ENCODE data around the gene SUPV3L1. TPM values are rescaled to one million over a fixed set of nuclear protein-coding genes. Genes with fewer than 3 reads are reported as not detected.

Gene SUPV3L1
- polyA plus RNA-seq, 1 donor (not counting 4 experiments of a cell fraction or from before 2014, with no cell fraction given), result 34.1 TPM

GRCh38 chr10:69220041-69220451 lies 40.0 kb downstream of the SUPV3L1 start, which contains the start of gene HKDC1:
Gene HKDC1 (plus strand): TSS chr10:69220332. CDS start chr10:69220436, 104 bp downstream.
- dilution Hi-C loops (cut with MboI; ENCODE audit: extremely low pct_ligation_motif_present, low sequenced_read_pairs), result no loop called here
- Histone ChIP-seq H4K20me1 (ENCODE audit: control insufficient read depth, extremely low read depth, insufficient read depth, low read length) (no peaks in the 10 kb centered on the region), H3K4me3 (ENCODE audit: control insufficient read depth in 2 of 3, extremely low read depth in 1 of 3, insufficient read depth in 2 of 3, low read depth in 1 of 3, low read length in 3 of 3) (no peak within 1 kb of the TSS), H2AFZ (ENCODE audit: control insufficient read depth, low read length) (no peak within 1 kb of the TSS), H3K27me3 (ENCODE audit: control insufficient read depth, extremely low read depth, insufficient read depth, low read length) (no peaks in the 10 kb centered on the region), H3K4me2 (ENCODE audit: control insufficient read depth, extremely low read depth, insufficient read depth, low read depth, low read length) (no peak within 1 kb of the TSS), H3K36me3 (ENCODE audit: control insufficient read depth in 2 of 2, extremely low read depth in 1 of 2, insufficient read depth in 2 of 2, low read length in 2 of 2) (no peaks in the 10 kb centered on the region), H3K9me3 (ENCODE audit: control insufficient read depth, low read depth, low read length) (no peaks in the 10 kb centered on the region), H3K4me1 (ENCODE audit: control insufficient read depth, extremely low read depth, insufficient read depth, low read length) (peaks cover 53% of the 10 kb centered on the region), H3K9ac (ENCODE audit: control insufficient read depth, extremely low read depth, insufficient read depth, low read length) (no peak within 1 kb of the TSS), H3K9me1 (ENCODE audit: control insufficient read depth, extremely low read depth, insufficient read depth, low read length) (no peaks in the 10 kb centered on the region), H3K79me2 (ENCODE audit: control insufficient read depth, insufficient read depth, low read length) (no peaks in the 10 kb centered on the region), H3K27ac (ENCODE audit: control insufficient read depth, insufficient read depth, low read length) (no peak within 1 kb of the TSS)
- TF ChIP-seq EZH2 (IDR thresholded peaks at IDR 0.05; ENCODE audit: low read length) (no peak), CTCF (optimal IDR thresholded peaks at IDR 0.05 in 1 of 3, IDR thresholded peaks at IDR 0.05 in 1 of 3, conservative IDR thresholded peaks at IDR 0.05 in 1 of 3; ENCODE audit: extremely low read depth in 1 of 3, insufficient read depth in 2 of 3, low read length in 3 of 3) (no peak)
- DNase-seq (ENCODE audit: low read depth, low spot score) (no peak), FAIRE-seq (no peak)

- dilution Hi-C loops (cut with MboI; ENCODE audit: extremely low pct_ligation_motif_present, low sequenced_read_pairs), result no loop called here
- H3K4me3 ChIP-seq (ENCODE audit: control insufficient read depth in 2 of 3, extremely low read depth in 1 of 3, insufficient read depth in 2 of 3, low read depth in 1 of 3, low read length in 3 of 3), result no peak overlapping the region
- H2AFZ ChIP-seq (ENCODE audit: control insufficient read depth, low read length), result no peak overlapping the region
- H3K36me3 ChIP-seq (ENCODE audit: control insufficient read depth in 2 of 2, extremely low read depth in 1 of 2, insufficient read depth in 2 of 2, low read length in 2 of 2), result no peaks in the 10 kb centered on the region
- no peak overlapping the region for H3K27ac ChIP-seq (ENCODE audit: control insufficient read depth, insufficient read depth, low read length)
- no peak overlapping the region for H3K4me2 ChIP-seq (ENCODE audit: control insufficient read depth, extremely low read depth, insufficient read depth, low read depth, low read length)
- no peaks in the 10 kb centered on the region for H3K79me2 ChIP-seq (ENCODE audit: control insufficient read depth, insufficient read depth, low read length)
- H3K9me1 ChIP-seq (ENCODE audit: control insufficient read depth, extremely low read depth, insufficient read depth, low read length), result no peaks in the 10 kb centered on the region
- H4K20me1 ChIP-seq (ENCODE audit: control insufficient read depth, extremely low read depth, insufficient read depth, low read length), result no peaks in the 10 kb centered on the region
- no peaks in the 10 kb centered on the region for H3K9me3 ChIP-seq (ENCODE audit: control insufficient read depth, low read depth, low read length)
- H3K9ac ChIP-seq (ENCODE audit: control insufficient read depth, extremely low read depth, insufficient read depth, low read length), result no peak overlapping the region
- H3K27me3 ChIP-seq (ENCODE audit: control insufficient read depth, extremely low read depth, insufficient read depth, low read length), result no peaks in the 10 kb centered on the region
- TF ChIP-seq CTCF (optimal IDR thresholded peaks at IDR 0.05 in 1 of 3, IDR thresholded peaks at IDR 0.05 in 1 of 3, conservative IDR thresholded peaks at IDR 0.05 in 1 of 3; ENCODE audit: extremely low read depth in 1 of 3, insufficient read depth in 2 of 3, low read length in 3 of 3), result no peak
- no peak for TF ChIP-seq EZH2 (IDR thresholded peaks at IDR 0.05; ENCODE audit: low read length)
- FAIRE-seq, result no peak
- H3K4me1 ChIP-seq (ENCODE audit: control insufficient read depth, extremely low read depth, insufficient read depth, low read length), result peaks cover 58% of the 10 kb centered on the region
- DNase-seq (ENCODE audit: low read depth, low spot score), result no peak
These were observed 40.5 kb downstream of the SUPV3L1 start for GRCh38 chr10:69220507-69220906.

All from keratinocyte (primary cell).